H7 (cell line): ENCODE data around the gene RUBCN. TPM values are rescaled to one million over a fixed set of nuclear protein-coding genes. Genes with fewer than 3 reads are reported as not detected.
"Not testable (repeated sequence)": the region's sequence is repeated elsewhere in the genome, so short reads cannot be mapped to it uniquely, and the experiment has no call there.

Source experiments
- DNase-seq: peaks from one replicate; pipeline ENCODE4 v3.0.0; 2012
- H3K27me3 ChIP-seq: 2 replicates; pipeline ENCODE4 v1.6.0; 2011; ENCODE audit warnings: mild to moderate bottlenecking, low read length; ENCODE audit not compliant: control insufficient read depth, insufficient read depth
- H3K36me3 ChIP-seq: replicated peaks from 2 replicates; pipeline ENCODE4 v1.5.1; 2011; ENCODE audit warnings: low read length; ENCODE audit not compliant: control insufficient read depth, insufficient read depth
- H3K4me3 ChIP-seq: 2 replicates; pipeline ENCODE4 v1.5.1; 2011; ENCODE audit warnings: low read depth, mild to moderate bottlenecking, control low read depth, low read length, moderate library complexity; ENCODE audit not compliant: insufficient read depth
- total RNA-seq: library from RNA; depleted of rRNA; stranded (reverse); fragments of >200 nt; shearing (Covaris generic); gene quantifications from 2 replicates; pipeline ENCODE4 v1.2.3, GENCODE V29; 2014

Gene RUBCN
- total RNA-seq, 1 experiment from 2014 or later = 15.5 TPM

- H3K4me3 ChIP-seq = no peak overlapping the region
- peaks cover 12% of the 10 kb centered on the region for H3K36me3 ChIP-seq
- no peaks in the 10 kb centered on the region for H3K27me3 ChIP-seq
- DNase-seq = no peak
Observed at GRCh38 chr3:197685546-197685945, 51.2 kb downstream of the RUBCN start.

- no peaks in the 10 kb centered on the region for H3K27me3 ChIP-seq
- H3K36me3 ChIP-seq = peaks cover 14% of the 10 kb centered on the region
- no peak for DNase-seq
- no peak overlapping the region for H3K4me3 ChIP-seq
Observed at GRCh38 chr3:197683191-197683590, 53.5 kb downstream of the RUBCN start.

GRCh38 chr3:197682713-197683112 lies 54.0 kb downstream of the RUBCN start:
- H3K4me3 ChIP-seq = no peak overlapping the region
- peaks cover 14% of the 10 kb centered on the region for H3K36me3 ChIP-seq
- no peaks in the 10 kb centered on the region for H3K27me3 ChIP-seq
- DNase-seq = no peak

- Histone ChIP-seq H3K4me3 (no peak overlapping the region), H3K36me3 (peaks cover 13% of the 10 kb centered on the region), H3K27me3 (no peaks in the 10 kb centered on the region)
- peak; percentile 79 for DNase-seq
Observed at GRCh38 chr3:197680955-197681521, 55.7 kb downstream of the RUBCN start.

GRCh38 chr3:197675951-197676350 lies 60.8 kb downstream of the RUBCN start:
- H3K27me3 ChIP-seq = no peaks in the 10 kb centered on the region
- H3K36me3 ChIP-seq = peaks cover 6% of the 10 kb centered on the region
- no peak overlapping the region for H3K4me3 ChIP-seq
- DNase-seq = no peak

- DNase-seq = no peak
- H3K27me3 ChIP-seq = no peaks in the 10 kb centered on the region
- H3K4me3 ChIP-seq = no peak overlapping the region
- peaks cover 6% of the 10 kb centered on the region for H3K36me3 ChIP-seq
Observed at GRCh38 chr3:197675563-197675860, 61.2 kb downstream of the RUBCN start.

GRCh38 chr3:197674741-197675562 lies 61.8 kb downstream of the RUBCN start:
- DNase-seq = no peak
- Histone ChIP-seq H3K4me3 (no peak overlapping the region), H3K27me3 (no peaks in the 10 kb centered on the region), H3K36me3 (peaks cover 4% of the 10 kb centered on the region)

- DNase-seq = no peak
- no peaks in the 10 kb centered on the region for H3K27me3 ChIP-seq
- H3K36me3 ChIP-seq = peaks cover 4% of the 10 kb centered on the region
- no peak overlapping the region for H3K4me3 ChIP-seq
Observed at GRCh38 chr3:197673170-197673569, 63.5 kb downstream of the RUBCN start.

GRCh38 chr3:197670361-197670760 lies 66.3 kb downstream of the RUBCN start:
- peaks cover 1% of the 10 kb centered on the region; the same call in 1 of the 2 replicates for H3K36me3 ChIP-seq
- DNase-seq = no peak
- H3K27me3 ChIP-seq = no peaks in the 10 kb centered on the region
- H3K4me3 ChIP-seq = no peak overlapping the region

- Histone ChIP-seq H3K27me3 (no peaks in the 10 kb centered on the region), H3K36me3 (peaks cover 1% of the 10 kb centered on the region; the same call in 1 of the 2 replicates)
Observed at GRCh38 chr3:197667968-197668367, 68.7 kb downstream of the RUBCN start.

GRCh38 chr3:197667293-197667692 lies 69.4 kb downstream of the RUBCN start:
- not testable (repeated sequence) for DNase-seq, H3K36me3 ChIP-seq, H3K4me3 ChIP-seq, H3K27me3 ChIP-seq

More at GRCh38 chr3:197667968-197668367, 68.7 kb downstream of the RUBCN start:
- H3K4me3 ChIP-seq = no peak overlapping the region
- no peak for DNase-seq

GRCh38 chr3:197666221-197666842 lies 70.4 kb downstream of the RUBCN start:
- DNase-seq, H3K36me3 ChIP-seq, H3K4me3 ChIP-seq, H3K27me3 ChIP-seq: not testable (repeated sequence)

- not testable (repeated sequence) for H3K36me3 ChIP-seq, DNase-seq, H3K4me3 ChIP-seq, H3K27me3 ChIP-seq
Observed at GRCh38 chr3:197665549-197665948, 71.2 kb downstream of the RUBCN start.

GRCh38 chr3:197665142-197665491 lies 71.6 kb downstream of the RUBCN start:
- H3K36me3 ChIP-seq, H3K27me3 ChIP-seq, DNase-seq: not testable (repeated sequence)
- peak overlapping the region; percentile 29 for H3K4me3 ChIP-seq
